Stimulated activated CD8-positive, alpha-beta memory T cell treated with anti-CD3 and anti-CD28 coated beads, Interleukin-4, amount 100 ng/mL, for 4 hours (primary cell): ENCODE measurements around the gene CLBA1.

Experiments
- DNase-seq, 2 donors: peaks; one replicate each; pipeline ENCODE4 v3.0.0-alpha.2; 2020; ENCODE audit warnings: low read depth in 2 of 2, low spot score in 1 of 2

The CLBA1 gene

GRCh38 chr14:105043641-105044040, 58.1 kb downstream of the CLBA1 start:
- DNase-seq = no peak
